VCaP (cell line): Measurements from ENCODE around the gene TTC28.

Source experiments
- H3K27ac ChIP-seq: fragments of 450-650 bp; 2 replicates; pipeline ENCODE4 v1.5.1; 2017
- TF ChIP-seq, protein P1 (sequence below): fragments of 450-650 bp; conservative IDR thresholded peaks from 2 replicates; pipeline ENCODE4 v1.5.1; 2017; ENCODE audit warnings: mild to moderate bottlenecking, moderate library complexity

TTC28 gene

GRCh38 chr22:28030473-28030872, 649.2 kb downstream of the TTC28 start:
- TF ChIP-seq, protein P1, sequence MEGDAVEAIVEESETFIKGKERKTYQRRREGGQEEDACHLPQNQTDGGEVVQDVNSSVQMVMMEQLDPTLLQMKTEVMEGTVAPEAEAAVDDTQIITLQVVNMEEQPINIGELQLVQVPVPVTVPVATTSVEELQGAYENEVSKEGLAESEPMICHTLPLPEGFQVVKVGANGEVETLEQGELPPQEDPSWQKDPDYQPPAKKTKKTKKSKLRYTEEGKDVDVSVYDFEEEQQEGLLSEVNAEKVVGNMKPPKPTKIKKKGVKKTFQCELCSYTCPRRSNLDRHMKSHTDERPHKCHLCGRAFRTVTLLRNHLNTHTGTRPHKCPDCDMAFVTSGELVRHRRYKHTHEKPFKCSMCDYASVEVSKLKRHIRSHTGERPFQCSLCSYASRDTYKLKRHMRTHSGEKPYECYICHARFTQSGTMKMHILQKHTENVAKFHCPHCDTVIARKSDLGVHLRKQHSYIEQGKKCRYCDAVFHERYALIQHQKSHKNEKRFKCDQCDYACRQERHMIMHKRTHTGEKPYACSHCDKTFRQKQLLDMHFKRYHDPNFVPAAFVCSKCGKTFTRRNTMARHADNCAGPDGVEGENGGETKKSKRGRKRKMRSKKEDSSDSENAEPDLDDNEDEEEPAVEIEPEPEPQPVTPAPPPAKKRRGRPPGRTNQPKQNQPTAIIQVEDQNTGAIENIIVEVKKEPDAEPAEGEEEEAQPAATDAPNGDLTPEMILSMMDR: no peak
- peak overlapping the region; percentile 68; the same call in 1 of the 2 replicates for H3K27ac ChIP-seq

DNA sequence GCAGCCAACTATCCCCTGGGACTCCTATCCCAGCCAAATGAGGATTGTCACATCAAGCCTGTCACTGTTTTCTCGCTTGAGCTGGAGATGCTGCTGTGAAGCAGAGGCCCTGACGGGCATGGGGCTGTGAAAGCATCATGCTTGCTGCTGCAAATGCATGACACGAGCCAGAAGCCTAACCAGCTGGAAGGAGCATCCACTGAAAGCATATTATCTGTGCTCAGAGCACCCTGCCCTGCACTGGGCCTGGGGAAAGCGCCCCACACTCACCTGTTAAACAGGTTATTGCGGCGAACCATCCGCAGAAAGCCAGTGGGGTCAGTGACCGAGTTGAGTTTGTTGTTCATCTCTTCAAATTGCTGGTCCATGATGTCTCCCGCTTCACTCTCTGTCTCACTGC, 649.7 kb downstream of the TTC28 start:
- H3K27ac ChIP-seq: peak overlapping the region; percentile 68

GRCh38 chr22:28029201-28029948, 650.3 kb downstream of the TTC28 start:
- TF ChIP-seq, protein P1: no peak
- H3K27ac ChIP-seq: peak overlapping the region; percentile 68

More for the DNA sequence above, 649.7 kb downstream of the TTC28 start:
- TF ChIP-seq, protein P1: no peak

GRCh38 chr22:28027453-28028448, 651.9 kb downstream of the TTC28 start:
- H3K27ac ChIP-seq: peak overlapping the region; percentile 68
- TF ChIP-seq, protein P1: no peak

- TF ChIP-seq, protein P1: no peak
- H3K27ac ChIP-seq: no peak overlapping the region
These were observed 653.6 kb downstream of the TTC28 start for GRCh38 chr22:28025866-28026575.

DNA sequence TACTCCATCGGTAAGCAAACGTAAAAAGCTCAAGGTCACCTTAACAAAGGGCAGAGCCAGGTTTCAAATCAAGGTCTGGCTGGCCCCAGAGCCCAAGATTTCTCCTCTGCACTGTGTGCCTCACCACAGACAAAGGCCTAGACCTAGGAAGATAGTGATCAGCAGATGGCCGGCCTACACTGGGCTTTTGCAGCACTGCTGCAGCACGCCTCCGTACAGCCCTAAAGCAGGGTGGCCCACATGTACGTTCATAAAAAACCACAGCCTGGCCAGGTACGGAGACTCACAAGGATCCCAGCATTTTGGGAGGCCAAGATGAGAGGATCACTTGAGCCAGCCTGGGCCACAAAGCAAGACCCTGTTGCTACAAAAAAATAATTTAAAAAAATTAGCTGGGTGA, 654.3 kb downstream of the TTC28 start:
- H3K27ac ChIP-seq: no peak overlapping the region
- TF ChIP-seq, protein P1: no peak
